ENCODE data around the gene OVCH1.

GRCh38 chr12:29533815-29534489, 36.5 kb upstream of the OVCH1 start:
- TF ChIP-seq GATA3 (IDR thresholded peaks at IDR 0.05; ENCODE audit: low read depth, low read length) (no peak), GATA2 (IDR thresholded peaks at IDR 0.05; ENCODE audit: low read depth, low read length) (no peak)
